PFSK-1 (cell line): ENCODE data around the gene ADAMTS17.

ENCODE experiments used
- FOXP2 ChIP-seq: optimal IDR thresholded peaks from 2 replicates; pipeline ENCODE3; 2011; ENCODE audit warnings: borderline replicate concordance, control low read depth, inconsistent platforms; ENCODE audit not compliant: insufficient read depth; ENCODE audit errors: extremely low read length, extremely low read depth
- POLR2AphosphoS5 ChIP-seq: IDR thresholded peaks from 2 replicates; pipeline ENCODE4 v1.6.1; 2012; ENCODE audit warnings: low read depth, mild to moderate bottlenecking, control low read depth, low read length, moderate library complexity
- SIN3A ChIP-seq: IDR thresholded peaks from 2 replicates; pipeline ENCODE4 v1.6.1; 2012; ENCODE audit warnings: mild to moderate bottlenecking, low read length, moderate library complexity, borderline replicate concordance; ENCODE audit not compliant: insufficient read depth
- TAF1 ChIP-seq: IDR thresholded peaks from 2 replicates; pipeline ENCODE4 v1.6.1; 2012; ENCODE audit warnings: low read length, control low read depth, borderline replicate concordance; ENCODE audit not compliant: insufficient read depth
- TF ChIP-seq, protein P1 (sequence below), 2 experiments: IDR thresholded peaks; 2 replicates each; pipeline versions ENCODE4 v1.6.1 to v1.8.0; 2011 to 2012; ENCODE audit warnings: low read depth in 2 of 2, low read length in 2 of 2, control low read depth in 1 of 2, inconsistent platforms in 1 of 2, mild to moderate bottlenecking in 1 of 2, moderate library complexity in 1 of 2; ENCODE audit not compliant: insufficient read depth in 1 of 2

Gene ADAMTS17

DNA sequence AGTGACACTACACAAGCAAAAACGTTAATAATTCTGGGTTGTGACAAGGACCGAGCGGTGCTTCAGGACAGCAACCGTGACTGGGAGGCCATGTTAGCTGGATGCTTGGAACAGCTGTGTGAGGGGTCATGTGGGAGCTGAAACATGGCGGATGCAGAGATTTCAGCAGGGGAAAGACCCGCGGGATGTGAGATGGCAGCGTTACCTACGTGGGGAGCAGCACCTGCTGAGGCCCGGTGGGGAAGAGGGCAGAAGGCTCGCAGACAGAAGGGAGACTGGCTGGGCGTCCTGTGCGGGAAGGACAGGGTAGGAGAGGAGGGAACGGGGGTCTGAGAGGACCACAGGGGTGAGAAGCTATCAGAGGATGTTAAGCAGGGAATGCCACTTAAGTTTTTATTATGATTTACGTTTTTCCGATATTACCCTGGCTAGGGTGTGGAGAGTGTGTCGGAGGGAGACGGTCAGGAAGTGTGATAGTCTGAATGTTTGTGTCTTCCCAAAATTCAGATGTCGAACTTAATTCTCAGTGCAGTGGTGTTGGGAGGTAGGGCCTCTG lies 379.7 kb downstream of the ADAMTS17 start:
- TF ChIP-seq FOXP2 (no peak), SIN3A (no peak), POLR2AphosphoS5 (no peak), TAF1 (no peak)
- TF ChIP-seq, protein P1, sequence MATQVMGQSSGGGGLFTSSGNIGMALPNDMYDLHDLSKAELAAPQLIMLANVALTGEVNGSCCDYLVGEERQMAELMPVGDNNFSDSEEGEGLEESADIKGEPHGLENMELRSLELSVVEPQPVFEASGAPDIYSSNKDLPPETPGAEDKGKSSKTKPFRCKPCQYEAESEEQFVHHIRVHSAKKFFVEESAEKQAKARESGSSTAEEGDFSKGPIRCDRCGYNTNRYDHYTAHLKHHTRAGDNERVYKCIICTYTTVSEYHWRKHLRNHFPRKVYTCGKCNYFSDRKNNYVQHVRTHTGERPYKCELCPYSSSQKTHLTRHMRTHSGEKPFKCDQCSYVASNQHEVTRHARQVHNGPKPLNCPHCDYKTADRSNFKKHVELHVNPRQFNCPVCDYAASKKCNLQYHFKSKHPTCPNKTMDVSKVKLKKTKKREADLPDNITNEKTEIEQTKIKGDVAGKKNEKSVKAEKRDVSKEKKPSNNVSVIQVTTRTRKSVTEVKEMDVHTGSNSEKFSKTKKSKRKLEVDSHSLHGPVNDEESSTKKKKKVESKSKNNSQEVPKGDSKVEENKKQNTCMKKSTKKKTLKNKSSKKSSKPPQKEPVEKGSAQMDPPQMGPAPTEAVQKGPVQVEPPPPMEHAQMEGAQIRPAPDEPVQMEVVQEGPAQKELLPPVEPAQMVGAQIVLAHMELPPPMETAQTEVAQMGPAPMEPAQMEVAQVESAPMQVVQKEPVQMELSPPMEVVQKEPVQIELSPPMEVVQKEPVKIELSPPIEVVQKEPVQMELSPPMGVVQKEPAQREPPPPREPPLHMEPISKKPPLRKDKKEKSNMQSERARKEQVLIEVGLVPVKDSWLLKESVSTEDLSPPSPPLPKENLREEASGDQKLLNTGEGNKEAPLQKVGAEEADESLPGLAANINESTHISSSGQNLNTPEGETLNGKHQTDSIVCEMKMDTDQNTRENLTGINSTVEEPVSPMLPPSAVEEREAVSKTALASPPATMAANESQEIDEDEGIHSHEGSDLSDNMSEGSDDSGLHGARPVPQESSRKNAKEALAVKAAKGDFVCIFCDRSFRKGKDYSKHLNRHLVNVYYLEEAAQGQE (IDR thresholded peaks at IDR 0.05; ENCODE audit: insufficient read depth in 1 of 2, low read depth in 2 of 2, low read length in 2 of 2): no peak

DNA sequence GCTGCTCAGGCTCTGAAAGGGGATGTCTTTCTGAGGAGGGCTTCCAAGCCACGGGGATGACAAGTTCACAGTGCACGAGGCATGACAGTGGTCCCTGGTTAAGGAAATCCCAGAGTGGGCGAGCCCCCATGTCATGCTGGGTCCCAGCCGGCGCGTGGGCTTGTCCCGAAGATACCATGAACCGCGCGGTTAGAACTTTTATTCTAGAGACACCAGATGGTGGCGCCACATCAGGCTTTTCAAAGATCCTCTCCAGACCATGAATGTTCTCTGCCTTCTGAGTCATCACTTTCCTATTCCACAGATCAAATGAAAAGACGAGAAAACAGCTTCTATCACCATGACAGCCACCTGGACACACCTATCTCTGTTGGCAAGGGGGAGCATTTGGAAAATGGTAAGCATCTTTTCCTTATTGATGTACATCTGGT lies 380.7 kb downstream of the ADAMTS17 start:
- TF ChIP-seq POLR2AphosphoS5 (no peak), SIN3A (no peak), FOXP2 (no peak), TAF1 (no peak)
- TF ChIP-seq, protein P1 (IDR thresholded peaks at IDR 0.05; ENCODE audit: insufficient read depth in 1 of 2, low read depth in 2 of 2, low read length in 2 of 2): no peak

DNA sequence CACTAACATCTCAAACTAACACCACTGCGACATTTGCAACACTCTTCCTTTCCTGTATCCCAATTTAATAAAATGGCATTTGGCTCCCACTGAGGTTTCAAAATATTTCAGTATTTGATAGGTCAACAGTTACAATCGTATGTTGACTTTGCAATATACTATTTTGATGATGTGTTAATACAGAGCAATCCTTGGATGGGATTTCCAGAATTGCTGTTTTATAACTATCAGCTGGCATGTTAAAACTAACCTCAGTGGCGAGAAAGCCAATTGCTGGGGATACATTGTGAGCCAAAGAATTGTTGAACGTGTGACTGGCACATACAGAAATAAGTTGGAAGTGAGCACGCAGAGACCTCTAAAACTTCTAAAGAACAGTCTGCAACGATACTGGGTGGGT lies 382.4 kb downstream of the ADAMTS17 start:
- TF ChIP-seq FOXP2 (no peak), SIN3A (no peak), TAF1 (no peak), POLR2AphosphoS5 (no peak)
- TF ChIP-seq, protein P1 (IDR thresholded peaks at IDR 0.05; ENCODE audit: insufficient read depth in 1 of 2, low read depth in 2 of 2, low read length in 2 of 2): no peak

DNA sequence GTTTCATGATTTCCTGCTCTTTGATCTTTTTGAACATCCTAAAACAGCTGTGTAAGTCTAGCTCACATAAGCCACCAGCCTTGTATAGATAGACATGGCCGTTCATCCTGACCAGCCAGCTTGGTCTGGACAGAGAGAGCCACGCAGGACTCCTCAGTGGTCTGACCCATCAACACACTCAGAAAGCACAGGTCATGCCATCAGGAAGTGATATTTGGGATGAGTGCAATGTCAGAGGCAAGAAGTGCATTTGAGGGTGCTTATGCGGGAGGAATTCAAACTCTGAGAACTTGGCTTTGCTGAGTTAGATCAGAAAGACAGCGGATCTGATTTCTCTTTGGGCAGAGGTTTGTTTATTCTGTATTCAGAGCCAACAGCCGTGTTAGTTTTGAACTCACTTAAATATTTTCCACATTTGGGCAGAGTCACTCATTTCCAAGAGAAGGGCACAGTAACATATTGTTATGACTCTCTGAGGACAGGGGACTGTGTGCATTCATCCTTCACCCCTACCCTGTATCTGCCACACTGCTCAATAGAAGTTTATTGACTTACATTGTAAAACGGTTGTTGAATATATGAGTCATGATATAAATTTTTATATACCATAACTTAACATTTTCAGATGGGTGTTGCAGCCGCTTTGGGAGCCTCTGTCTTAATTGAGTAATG lies 383.2 kb downstream of the ADAMTS17 start:
- TF ChIP-seq FOXP2 (no peak), TAF1 (no peak), POLR2AphosphoS5 (no peak)
- TF ChIP-seq, protein P1 (IDR thresholded peaks at IDR 0.05; ENCODE audit: insufficient read depth in 1 of 2, low read depth in 2 of 2, low read length in 2 of 2): no peak
